Fibroblast of skin of left quadriceps (primary cell): Measurements from ENCODE around the gene ZNF610.
"Not testable (repeated sequence)": the region's sequence is repeated elsewhere in the genome, so short reads cannot be mapped to it uniquely, and the experiment has no call there.

Experiments
- DNase-seq, 2 experiments: peaks; one replicate each; pipeline ENCODE4 v3.0.0-alpha.2; 2013; ENCODE audit warnings: low read depth in 2 of 2

The ZNF610 gene

DNA sequence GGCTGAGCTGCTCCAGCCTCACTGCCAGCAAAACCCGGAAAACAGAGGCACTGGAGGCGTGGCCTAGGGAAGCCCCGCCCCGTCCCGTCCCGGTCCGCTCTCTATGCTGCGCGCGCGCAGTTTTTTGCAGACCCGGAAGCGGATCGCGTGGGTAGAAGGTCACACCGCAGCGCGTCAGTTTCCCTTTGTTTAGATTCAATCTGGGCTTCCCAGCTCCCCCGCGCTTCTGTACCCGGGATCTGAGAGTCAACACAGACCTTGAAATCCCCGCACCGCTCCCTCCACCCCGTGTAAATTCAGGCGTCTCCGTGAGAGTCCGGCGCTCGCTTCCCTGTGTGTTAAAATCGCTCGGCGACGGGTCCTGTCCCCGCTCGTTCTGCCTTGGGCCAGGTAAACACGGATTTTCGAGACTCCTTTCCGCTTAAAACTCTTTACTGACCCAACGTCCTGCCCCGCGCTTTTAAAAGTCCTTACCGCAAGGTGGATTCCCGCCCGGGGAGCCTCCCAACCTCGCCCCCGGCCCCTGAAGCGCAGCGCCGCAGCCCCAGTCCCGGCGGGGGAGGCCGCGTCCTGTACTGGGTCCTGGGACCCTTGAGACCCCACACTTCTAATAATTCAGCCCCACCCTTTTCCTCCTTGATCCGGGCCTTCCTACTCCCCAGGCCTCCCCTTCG lies at the start of gene ZNF610:
ZNF610 (plus strand) TSS at position 127 of the 674 bp plus-strand sequence. CDS start 12,930 bp downstream, outside the sequence.
- peak; percentile 67 to 68 for DNase-seq

DNA sequence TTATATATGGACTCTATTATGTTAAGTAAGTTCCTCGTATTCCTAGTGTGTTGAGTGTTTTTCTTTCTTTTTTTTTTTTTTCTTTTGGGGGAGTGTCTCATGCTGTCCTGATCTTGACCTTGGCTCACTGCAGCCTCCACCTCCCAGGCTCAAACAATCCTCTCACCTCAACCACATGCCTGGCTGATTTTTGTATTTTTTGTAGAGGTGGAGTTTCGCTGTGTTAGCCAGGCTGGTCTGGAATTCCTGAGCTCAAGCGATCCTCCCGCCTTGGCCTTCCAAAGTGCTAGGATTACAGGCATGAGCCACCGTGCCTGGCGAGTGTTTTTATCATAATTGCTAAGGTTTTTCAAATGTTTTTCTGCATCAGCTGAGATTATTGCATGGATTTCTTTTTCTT lies 49.8 kb upstream of the ZNF610 start:
- DNase-seq: no peak

DNA sequence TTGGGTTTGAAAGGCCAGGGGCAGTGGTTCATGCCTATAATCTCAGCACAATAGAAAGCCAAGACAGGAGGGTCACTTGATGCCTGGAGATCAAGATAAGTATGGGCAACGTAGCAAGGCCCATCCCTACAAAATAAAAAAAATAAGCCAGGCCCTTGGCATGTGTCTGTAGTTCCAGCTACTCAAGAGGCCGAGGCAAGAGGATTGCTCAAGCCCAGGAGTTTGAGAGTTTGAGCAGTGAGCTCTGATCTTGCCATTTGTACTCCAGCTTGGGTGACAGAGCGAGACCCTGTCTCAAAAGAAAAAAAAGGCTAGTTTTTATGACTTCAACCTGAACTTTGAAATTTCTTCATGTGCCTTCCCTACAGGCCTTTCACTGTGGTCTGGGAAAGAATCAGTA lies 44.3 kb upstream of the ZNF610 start:
- no peak for DNase-seq

DNA sequence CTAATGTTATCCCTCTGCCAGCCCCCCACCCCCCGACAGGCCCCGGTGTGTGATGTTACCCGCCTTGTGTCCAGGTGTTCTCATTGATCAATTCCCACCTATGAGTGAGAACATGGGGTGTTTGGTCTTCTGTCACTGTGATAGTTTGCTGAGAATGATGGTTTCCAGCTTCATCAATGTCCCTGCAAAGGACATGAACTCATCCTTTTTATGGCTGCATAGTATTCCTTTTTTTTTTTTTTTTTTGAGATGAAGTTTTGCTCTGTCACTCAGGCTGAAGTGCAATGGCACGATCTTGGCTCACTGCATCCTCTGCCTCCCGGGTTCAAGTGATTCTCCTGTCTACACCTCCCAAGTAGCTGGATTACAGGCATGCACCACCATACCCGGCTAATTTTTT lies 43.1 kb upstream of the ZNF610 start:
- not testable (repeated sequence) for DNase-seq

DNA sequence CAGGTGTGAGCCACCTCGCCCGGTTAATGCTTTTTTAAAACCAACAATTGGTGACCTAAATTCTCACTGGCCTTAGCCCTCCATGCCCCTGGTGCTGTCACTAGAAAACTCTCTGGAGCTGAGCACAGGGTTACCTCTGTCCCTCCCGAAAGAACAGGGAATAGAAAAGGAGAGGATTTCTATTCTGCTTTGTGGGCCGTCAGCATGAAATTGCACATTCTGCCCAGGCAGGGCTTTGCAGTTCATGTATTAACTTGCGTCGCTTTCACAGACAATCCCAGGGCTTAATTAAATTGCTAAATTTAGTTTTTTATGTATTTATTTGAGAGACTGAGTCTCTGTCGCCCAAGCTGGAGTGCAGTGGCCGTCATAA lies 39.7 kb upstream of the ZNF610 start:
- no peak for DNase-seq

DNA sequence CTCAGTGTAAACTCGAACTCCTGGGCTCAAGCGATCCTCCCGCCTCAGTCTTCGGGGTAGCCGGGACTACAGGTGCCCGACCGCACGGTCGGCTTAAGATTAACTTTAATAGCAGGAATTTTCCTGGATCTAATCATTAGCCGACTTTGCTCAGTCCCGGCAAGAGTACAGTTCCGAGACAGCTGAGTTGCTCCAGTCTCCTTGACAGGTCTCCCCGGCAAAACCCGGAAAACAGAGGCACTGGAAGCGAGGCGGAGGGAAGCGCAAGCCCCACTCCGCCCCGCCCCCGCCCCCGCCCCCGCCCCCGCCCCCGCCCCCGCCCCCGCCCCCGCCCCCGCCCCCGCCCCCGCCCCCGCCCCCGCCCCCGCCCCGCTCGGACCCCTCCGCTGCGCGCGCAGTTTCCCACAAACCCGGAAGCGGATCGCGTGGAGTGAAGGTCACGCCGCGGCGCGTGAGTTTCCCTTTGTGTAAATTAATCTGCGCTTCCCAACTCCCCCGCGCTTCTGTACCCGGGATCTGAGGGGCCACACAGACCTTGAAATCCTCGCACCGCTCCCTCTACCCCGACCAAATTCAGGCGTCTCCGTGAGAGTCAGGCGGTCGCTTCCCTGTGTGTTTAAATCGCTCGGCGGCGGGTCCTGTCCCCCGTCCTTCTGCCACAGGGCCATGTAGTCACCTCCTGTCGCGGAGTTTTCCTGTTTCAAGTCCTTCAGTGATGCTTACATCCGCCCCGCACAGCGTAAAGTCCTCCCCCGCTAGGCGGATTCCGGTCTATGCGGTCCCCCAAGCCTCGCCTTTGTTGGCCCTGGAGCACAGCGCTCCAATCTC lies 39.1 kb upstream of the ZNF610 start, which contains the start of gene ZNF480:
ZNF480 (plus strand) TSS at position 397 of the 828 bp plus-strand sequence. CDS start 3,244 bp downstream, outside the sequence.
- peak; percentile 49 to 53 for DNase-seq

DNA sequence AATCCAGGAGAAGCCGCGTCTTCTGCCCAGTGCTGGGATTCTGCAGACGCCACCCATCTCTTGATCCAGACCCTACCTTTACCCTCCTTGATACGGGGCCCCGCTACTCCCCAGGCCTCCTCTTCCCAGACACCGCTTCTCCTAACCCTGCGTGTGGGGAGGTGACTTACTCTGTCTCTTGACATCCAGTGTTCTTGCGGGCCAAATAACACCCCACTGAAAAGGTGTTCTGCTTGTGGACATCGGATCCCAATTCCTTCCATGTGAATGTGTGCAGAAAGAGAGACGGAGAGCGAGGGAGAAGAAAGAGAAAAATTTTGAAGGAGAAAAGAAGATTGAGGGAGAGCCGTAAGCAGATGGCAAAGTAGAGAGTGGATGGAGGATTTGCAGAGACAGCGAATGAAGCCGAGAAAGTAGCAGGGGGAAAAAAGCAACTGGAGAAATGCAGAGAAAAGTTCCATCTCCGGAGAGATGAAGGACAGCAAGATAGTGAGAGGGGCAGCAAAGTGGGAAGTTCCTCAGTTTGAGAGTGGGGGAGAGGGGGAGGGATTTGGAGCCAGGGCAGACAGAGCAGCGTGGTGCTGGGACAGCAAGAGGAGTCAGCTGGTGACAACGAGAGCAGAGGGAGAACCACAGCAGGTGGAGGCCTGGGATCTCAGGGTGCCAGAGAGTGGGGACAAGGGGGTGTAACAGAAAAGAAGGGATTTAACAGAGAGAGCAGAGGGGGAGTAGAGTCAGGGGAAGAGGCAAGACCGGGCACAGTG lies 38.3 kb upstream of the ZNF610 start:
- DNase-seq: no peak

DNA sequence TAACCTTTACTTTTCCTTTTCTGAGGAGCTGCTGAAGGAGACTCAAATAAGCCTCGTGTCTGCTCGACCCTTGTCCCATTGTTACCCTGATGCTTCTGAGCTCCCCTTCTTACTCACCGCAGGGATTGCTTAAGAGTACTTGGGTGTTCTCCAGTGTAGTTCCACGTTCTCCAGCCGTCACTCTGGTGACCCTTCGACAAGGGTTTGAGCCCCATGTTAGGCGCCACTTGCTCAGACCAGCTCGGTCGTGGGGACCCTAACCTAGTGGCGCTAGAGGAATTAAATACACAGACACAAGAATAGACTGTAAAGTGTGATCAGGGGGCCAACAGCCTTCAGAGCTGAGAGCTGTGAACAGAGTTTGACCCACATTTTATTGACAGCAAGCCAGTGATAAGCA lies 28.8 kb upstream of the ZNF610 start:
- DNase-seq: no peak

DNA sequence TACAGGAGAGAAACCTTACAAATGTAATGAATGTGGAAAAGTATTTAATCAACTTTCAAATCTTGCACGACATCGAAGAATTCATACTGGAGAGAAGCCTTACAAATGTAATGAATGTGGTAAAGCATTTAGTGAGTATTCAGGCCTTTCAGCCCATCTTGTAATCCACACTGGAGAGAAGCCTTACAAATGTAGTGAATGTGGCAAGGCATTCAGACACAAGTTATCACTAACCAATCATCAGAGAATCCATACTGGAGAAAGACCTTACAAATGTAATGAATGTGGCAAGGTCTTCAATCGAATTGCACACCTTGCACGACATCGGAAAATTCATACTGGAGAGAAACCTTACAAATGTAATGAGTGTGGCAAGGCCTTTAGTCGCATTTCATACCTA lies 13.6 kb upstream of the ZNF610 start:
- DNase-seq: no peak

DNA sequence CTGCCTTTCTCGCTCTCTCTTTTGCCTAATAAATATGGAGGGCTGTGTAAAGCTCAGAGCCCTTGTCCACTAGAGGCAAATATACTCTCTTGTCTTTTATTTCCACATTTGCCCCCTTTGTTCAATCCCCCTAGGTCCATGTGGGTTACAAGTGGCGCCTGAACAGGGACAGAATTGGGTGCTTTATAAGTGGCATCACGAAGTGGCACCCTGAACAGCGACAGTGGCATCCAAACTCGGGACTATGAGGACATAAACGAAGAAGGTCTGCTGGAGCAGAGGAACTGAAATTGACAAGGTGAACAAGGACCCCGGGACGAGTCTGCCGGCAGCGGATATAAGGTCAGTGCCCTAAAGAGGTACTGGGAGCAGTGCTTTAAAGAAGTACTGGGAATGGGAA lies 4.3 kb upstream of the ZNF610 start:
- DNase-seq: no peak

DNA sequence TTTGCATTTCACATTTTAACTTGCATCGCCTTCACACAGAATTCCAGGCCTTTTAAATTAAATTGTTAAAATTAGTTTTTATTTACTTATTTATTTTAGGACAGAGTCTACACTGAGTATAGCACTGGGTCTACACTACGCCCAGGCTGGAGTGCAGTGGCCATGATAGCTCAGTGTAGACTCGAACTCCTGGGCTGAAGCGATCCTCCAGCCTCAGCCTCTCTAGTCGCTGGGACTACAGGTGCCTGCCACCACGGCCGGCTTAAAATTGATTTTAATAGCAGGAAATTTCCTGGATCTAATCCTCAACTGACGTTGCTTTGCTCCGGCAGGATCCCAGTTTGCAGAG lies 301 bp upstream of the ZNF610 start:
- DNase-seq: no peak

DNA sequence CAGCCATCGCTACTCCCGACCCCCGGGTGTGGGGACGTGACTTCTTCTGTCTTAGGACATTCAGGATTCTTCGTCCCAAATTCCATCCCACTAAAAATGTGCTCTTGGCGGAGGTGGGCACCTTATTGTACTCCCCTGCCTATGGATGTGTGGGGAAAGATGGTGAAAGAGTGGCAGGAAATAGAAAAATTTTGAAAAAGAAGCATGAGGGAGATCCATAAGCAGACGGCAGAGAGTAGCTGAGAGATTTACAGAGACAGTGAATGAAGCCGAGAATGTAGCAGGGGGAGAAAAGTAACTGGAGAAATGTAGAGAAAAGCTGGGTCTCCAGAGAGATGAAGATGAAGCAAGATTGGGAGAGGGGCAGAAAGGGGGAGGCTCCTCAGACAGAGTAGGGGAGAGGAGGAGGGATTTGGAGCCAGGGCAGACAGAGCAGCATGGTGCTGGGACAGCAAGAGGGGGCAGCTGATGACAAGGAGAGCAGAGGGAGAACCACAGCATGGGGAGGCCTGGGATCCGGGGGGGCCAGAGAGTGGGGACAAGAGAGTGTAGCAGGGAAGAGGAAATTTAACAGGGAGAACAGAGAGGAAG lies 843 bp downstream of the ZNF610 start:
- peak in 1 of 2 experiments; percentile 1 for DNase-seq

DNA sequence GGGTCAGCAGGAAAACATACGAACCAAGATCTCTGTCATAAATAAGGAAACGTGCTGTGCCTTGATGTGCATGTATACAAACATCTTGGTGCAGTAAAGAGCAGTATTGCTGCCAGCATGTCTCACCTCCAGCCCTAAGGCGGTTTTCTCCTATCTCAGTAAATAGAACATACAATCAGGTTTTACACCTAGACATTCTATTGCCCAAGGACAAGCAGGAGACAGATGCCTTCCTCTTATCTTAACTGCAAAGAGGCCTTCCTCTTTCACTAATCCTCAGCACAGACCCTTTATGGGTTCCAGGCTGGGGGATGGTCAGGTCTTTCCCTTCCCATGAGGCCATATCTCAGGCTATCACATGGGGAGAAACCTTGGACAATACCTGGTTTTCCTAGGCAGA lies 3.0 kb downstream of the ZNF610 start:
- not testable (repeated sequence) for DNase-seq

DNA sequence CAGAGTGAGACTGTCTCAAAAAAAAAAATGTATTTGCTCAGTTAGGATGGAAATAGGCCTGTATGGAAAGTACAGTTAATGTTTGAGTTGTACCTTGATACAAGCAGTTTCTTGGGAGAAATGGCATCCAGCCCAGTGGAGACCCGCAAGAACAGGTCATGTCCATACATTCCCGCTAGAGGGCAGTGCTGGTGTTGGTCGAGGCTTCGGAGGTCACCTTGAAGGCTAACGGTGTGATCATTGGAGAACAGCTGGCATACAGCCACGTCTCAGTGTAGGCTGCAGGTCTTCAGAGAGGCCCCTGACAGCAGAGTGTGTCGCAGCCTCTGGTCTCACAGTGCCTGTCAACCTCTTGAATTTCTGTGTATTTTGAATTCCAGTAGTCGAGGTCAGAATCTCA lies 7.5 kb downstream of the ZNF610 start:
- DNase-seq: no peak

DNA sequence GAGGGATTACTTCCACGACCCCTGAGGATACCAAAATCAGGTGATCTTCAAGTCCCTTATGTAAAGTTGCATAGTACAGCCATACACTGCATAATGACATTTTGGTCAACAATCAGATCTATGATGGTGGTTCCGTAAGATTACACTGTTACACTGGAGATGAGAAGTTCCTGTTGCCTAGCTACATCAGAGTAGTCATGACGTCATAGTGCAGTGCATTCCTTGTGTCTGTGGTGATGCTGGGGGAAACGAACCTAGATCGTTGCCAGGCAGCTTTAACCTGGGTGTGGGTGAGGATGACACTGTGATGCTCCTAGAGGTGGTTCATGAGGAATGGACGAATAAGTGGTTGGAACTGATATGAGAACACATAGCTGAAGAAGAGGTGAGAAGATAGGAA lies 9.1 kb downstream of the ZNF610 start:
- DNase-seq: no peak

DNA sequence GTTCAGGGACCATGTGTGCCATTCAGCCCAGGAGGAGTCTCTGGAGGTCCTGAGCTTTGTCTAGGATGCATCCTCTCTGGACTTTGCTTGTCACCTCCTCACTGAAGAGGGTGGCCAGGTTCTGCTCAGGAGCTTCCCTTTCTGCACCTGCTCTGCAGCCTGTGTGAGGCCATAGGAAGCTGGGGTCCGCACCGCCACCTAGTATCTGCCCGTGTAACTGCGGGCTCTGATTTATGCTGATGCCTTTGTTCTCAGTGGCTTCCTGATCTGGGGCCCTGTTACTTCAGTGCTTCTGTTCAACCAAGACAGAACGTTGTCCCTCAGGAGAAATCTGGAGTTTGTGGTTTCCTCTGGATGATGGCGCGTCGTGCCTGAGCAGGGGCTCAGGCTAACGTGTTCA lies 15.5 kb downstream of the ZNF610 start:
- no peak for DNase-seq

DNA sequence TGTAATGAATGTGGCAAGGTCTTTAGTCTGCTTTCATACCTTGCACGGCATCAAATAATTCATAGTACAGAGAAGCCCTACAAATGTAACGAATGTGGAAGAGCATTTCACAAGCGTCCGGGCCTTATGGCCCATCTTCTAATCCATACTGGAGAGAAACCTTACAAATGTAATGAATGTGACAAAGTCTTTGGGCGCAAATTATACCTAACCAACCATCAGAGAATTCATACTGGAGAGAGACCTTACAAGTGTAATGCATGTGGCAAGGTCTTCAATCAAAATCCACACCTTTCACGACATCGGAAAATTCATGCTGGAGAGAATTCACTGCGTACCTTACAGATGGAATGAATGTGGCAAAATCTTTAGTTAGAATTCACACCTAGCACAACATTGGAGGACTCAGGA lies 30.4 kb downstream of the ZNF610 start:
- DNase-seq: no peak

DNA sequence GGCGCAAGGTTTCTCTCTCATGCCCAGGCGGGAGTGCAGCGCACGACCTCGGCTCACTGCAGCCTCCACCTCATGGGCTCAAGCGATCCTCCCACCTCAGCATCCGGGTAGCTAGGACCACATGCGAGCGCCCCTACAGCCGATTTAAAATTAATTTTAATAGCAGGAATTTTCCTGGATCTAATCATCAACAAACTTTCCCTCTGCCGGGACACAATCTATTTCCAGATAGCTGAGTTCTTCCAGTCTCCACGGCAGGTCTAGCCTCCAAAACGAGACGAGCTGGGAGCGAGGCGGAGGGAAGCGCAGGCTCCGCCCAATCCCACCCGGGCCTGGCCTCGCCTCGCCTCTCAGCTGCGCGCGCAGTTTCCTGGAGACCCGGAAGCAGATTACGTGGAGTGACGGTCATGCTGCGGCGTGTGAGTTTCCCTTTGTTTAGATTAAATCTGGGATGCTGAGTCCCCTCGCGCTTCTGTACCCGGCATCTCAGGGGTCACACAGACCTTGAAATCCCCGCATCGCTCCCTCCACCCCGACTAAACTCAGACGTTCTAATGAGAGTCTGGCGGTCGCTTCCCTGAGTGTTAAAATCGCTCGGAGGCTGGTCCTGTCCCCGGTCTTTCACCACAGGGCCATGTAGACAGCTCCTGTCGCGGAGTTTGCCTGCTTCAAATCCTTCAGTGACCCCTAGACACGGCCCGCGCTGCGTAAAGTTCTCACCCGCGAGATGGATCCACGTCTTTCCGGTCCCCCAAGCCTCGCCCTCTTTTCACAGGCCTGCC lies 33.7 kb downstream of the ZNF610 start, which contains the start of gene ZNF880:
ZNF880 (plus strand) TSS at position 365 of the 782 bp plus-strand sequence; CDS start at position 408, 43 bp downstream.
- peak; percentile 86 to 87 for DNase-seq

DNA sequence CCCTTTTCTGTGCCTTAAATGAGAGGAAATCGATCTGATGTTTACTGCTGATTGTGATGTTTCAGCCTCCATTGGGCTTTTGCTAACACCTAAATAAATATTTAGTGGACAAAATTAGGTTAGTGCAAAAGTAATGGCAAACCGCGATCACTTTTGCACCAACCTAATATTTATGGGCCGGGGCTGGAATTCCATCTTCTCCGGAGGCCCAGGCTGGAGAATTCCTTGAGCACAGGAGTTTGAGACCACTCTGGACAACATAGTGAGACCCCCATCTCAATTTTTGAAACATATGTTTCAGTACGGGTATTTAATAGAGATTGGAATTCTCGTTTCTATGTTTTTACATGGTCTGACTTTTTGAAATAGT lies 34.3 kb downstream of the ZNF610 start:
- no peak for DNase-seq

DNA sequence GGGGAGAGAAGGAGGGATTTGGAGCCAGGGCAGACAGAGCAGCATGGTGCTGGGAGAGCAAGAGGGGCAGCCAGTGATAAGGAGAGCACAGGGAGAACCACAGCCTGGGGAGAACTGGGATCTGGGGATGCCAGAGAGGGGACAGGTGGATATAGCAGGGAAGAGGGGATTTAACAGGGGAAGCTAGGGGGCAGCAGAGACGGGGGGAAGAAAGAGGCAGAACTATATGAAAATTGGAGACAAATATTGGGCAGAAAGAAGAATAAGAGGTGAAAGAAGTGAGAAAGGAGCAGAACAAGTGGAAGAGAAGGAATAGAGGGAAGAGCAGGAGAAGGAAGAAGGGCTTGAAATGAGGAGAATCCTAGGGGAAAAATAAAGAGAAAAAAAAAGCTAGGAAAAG lies 55.1 kb downstream of the ZNF610 start:
- no peak for DNase-seq
